ENCODE data around the gene ZNG1B.
A peak's percentile ranks its signal among the peaks of the same experiment; 100 is the strongest.
"Not testable (repeated sequence)": the region's sequence is repeated elsewhere in the genome, so short reads cannot be mapped to it uniquely, and the experiment has no call there.

The ZNG1B gene

DNA sequence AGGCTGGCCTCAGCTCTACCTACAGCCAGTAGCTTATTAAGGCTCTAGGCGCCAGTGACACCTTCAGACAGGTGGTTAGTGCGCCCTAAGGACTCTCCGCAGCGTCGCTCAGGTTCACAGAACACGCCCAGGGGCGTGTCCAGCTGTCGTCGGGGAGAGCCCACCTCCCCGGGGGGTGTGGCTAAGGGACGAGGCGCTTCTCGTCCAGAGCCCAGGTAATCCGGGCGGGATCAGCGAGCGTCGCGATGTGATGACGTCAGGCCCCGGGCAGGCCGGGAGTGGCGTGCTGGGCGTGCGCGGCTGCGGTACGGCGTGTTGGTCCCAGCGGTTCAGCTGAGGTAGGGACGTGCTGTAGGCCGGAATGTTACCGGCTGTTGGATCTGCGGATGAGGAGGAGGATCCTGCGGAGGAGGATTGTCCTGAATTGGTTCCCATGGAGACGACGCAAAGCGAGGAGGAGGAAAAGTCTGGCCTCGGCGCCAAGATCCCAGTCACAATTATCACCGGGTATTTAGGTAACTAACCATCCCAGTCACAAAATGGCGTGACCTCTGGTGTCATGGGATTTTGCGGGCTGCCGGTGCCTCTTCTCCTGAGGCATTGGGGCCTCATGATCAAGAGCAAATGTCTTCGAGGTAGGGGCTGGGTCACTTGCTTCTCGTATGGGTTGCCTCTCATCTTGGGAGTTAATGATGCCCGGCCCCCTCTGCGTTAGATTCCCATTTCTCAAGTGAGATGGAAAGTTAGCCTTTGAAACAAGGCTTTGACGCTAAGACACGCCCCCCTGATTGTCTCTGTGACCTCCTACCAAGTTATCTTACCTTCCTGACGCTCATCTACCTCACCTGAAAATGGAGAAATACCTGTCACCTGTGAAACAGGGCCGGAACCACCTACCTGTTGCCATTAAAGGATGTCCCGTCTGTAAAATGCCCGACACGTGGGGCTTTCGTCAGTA lies at the start of gene ZNG1B:
ZNG1B (plus strand) TSS at position 184 of the 958 bp plus-strand sequence; CDS start at position 362, 178 bp downstream.
- FAIRE-seq = peak; percentile 33

DNA sequence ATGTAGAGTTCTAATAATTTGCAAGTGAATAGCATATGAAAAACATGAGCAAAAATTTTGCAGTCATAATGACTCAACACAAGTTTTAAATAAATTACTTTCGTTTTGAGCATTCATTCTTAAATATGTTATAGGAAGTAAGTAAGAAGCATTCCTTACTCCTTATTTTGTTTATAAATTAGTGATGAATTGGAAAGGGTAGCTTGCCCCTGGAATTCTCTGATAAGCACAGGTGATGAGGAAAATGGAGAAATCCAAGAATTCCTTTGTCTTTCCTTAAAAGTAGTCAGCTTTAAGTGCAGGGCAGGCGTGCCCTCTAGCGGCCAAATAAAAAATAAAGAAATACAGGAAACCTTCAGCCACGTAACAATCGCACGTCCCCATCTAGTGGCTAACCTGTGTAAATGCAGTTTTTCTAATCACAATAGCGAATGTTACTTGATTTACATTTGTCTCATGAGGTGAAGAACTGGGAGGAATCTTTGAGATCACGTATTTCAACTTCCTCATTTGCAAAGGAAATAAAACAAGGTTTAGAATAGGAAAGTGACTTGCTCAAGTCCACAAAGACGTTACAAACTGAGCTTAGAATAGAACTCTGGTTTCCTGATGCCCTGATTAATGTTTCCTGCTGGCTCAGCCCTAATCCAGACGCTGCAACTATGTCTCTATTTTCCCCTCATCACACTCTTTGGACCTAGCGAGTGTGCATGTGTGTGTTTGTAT lies 47.2 kb upstream of the ZNG1B start:
- FAIRE-seq = peak; percentile 95

DNA sequence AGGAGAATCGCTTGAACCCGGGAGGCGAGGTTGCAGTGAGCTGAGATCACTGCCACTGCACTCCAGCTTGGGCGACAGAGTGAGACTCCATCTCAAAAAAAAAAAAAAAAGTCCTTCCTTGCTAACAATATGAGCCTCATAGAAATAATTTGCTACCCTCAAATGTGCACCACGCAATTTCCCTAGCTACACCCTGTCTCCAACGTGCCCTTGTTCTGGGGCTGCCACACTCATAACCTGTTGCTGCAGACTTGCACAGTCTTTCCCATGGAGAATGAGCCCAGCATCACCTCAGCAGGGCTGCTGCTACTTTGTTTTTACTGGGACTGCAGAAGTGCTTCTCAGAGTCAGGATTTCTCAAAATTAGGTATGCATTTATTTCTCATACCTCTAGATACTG lies 46.4 kb upstream of the ZNG1B start:
- no peak for FAIRE-seq

DNA sequence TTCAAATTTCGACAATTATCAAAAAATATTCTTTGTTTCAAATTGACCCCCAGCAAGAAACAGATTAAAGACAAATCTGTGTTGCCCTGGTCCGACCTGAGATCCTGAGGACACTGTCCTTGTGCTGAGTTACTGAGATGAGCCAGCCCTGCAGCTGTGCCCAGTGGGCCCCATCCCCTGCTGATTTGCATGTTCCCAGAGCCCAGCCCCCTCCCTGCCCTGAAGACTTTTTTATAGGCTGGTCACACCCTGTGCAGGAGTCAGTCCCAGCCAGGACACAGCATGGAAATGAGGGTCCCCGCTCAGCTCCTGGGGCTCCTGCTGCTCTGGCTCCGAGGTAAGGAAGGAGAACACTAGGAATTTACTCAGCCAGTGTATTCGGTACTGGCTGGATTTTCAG lies 31.4 kb upstream of the ZNG1B start:
- FAIRE-seq = no peak

DNA sequence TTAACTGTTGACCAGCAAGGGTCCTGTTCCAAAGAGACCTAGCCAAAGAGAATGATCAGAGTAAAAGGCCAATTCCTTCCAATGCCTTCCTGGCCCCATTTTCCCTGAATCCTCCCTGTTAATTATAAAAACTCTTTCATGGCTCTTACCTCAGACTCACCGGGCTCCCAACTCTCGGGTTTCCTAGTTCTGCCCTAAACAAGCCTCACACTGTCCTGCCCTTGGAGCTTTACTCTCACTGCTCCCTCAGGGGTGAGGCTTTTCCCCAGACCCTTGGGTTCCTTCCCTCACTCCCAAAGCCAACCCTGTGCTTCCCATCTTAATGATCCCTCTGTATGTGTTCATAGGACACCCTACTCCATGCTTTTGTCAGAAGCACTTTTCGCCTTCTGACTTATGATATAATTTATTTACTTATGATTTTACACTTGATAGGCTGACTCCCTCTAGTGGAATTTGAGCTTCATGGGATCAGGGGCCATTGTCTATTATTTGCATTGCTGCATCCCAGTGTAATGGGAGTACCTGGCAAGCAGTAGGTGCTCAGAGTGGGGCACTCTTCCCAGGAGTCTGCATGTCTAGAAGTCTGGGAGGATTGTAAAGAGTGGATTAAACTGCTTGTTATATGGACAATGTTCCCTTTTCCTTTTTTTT lies 29.9 kb upstream of the ZNG1B start:
- FAIRE-seq = no peak

DNA sequence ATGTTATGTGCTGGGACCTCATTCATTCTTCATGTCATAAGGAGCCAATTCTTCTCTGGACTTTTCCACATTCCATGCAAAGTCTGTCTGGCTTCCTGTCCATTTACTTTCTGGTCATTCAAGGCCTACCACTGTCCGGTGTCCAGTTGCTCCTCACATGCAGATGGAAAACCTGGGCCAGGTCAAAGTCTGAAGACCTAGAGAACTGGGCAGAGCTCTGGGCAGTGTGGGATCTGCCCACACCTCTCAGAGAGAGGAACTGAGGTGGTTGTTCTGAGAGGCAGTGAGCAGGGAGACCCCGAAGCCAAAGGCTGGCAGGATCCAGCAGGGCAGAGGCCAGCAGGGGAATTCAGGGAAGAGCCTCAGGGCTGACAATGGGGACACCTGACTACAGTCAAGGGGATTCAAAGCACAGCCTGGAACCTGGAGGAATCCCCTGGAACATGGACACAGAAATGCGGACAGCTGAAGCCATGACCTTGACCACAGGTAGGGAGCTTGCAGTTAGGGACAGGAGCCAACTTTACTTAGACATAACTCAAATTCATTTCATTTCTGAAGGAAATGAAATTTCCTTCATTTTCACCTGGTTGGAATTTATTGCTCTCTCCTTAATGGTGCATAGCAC lies 25.7 kb upstream of the ZNG1B start:
- FAIRE-seq = not testable (repeated sequence)

DNA sequence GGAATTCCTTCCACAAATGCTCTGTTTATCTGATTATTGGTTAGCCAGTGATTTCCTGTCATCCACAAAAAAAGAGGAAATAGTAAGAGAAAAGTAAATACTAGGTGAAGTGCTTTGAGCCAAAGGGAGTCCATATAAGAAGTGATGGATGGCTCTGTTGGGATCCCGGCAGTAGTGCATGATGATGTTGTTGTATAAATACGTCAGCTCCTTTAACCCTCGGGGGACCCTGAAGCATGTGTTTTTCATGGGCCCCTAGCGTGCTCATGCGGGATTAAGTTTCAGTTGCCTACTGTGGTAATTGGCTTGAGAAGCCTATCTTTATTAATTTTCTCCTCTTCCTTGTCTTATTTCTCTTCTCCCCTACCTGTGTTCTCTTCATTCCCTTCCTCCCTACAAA lies 24.7 kb upstream of the ZNG1B start:
- FAIRE-seq = not testable (repeated sequence)

DNA sequence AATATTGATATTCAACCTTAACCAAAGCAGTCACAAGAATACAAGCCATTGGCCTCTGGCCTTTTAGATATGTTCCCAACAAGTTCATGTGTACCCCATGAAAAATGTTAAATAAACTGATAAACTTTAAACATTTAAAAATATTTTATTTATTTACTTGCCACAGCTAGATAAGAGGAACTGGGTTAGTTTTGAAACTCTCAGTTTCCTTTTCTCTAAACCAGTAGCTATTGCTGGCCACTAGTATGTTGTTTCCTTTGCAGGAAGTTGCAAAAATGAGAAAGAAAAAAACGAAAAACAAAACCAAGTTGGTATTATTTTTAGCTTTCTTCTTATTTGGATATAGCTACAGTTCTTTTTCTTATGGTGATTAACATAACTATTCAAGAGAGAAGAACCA lies 5.7 kb upstream of the ZNG1B start:
- not testable (repeated sequence) for FAIRE-seq

DNA sequence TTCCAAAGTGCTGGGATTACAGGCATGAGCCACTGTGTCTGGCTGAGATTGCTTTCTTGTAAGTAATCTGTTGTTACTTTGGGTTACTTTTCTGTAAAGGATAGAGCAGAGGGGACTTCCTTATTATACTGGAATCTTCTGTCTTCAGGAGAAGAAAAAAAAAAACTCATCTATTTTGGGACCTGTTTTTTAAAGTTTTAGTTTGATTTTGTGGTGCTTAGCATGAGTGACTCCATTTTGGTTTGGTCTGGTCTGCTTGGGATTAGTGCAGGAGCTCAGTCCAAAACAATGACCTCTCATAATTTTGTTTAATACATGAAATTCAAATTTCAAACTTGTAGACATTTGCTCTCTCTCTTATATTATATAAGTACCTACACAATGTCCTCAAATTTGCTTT lies 4.0 kb upstream of the ZNG1B start:
- not testable (repeated sequence) for FAIRE-seq

DNA sequence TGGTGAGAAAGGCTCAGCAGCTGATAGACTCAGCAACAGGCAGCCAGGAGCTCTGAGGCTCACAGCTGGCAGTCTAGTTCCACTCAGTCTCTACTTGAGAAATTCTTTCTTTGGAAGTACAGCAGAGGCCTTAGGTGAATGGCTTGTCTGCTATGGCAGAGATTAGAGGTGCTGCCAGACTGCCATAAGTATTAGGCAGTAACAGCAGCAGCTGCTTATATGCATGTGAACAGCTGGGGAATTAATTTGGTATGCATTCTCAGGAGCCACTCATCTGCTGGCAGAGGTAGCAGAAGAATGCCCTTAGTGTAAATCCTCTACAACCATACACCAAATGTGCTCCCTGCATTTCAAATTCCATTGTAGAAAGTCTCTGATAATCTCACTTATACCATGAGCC lies 28.3 kb downstream of the ZNG1B start:
- FAIRE-seq = not testable (repeated sequence)

DNA sequence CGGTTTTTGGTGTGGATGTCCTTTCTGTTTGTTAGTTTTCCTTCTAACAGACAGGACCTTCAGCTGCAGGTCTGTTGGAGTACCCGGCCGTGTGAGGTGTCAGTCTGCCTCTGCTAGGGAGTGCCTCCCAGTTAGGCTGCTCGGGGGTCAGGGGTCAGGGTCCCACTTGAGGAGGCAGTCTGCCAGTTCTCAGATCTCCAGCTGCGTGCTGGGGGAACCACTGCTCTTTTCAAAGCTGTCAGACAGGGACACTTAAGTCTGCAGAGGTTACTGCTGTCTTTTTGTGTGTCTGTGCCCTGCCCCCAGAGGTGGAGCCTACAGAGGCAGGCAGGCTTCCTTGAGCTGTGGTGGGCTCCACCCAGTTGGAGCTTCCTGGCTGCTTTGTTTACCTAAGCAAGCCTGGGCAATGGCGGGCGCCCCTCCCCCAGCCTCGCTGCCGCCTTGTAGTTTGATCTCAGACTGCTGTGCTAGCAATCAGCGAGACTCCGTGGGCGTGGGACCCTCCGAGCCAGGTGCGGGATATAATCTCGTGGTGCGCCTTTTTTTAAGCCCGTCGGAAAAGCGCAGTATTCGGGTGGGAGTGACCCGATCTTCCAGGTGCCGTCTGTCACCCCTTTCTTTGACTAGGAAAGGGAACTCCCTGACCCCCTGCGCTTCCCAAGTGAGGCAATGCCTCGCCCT lies 39.3 kb downstream of the ZNG1B start:
- FAIRE-seq = not testable (repeated sequence)

DNA sequence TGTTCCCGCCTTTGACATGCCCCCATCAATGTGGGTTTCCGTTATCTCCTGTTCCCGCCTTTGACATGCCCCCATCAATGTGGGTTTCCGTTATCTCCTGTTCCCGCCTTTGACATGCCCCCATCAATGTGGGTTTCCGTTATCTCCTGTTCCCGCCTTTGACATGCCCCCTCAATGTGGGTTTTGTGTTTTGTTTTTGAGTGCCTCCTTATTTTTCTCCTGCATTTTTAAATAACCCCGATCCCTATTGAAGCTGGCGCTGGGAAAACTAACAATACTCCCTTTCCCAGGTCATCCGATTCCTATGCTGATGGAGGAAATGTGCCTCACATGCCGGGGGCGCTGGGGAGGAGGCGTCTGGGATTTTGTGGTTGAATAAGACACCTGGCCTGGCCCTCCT lies 59.0 kb downstream of the ZNG1B start:
- not testable (repeated sequence) for FAIRE-seq

DNA sequence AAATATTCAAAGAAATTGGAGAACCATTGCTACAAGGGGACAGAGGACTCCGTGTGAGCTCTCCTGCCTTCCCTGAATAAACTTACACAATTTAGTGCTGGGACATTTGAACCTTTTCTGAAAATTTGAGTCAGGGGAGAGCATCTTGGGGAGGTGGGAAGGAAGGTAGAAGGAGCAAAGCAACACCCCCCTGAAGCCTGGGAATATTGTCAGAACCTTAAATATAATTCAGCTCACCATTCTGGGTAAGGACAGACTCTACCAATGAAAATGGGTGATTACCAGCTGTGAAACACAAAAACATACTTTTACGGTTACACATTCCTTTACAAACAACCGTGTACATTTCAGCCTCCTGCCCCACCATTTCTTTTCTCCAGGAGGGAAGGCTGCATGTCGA lies 60.9 kb downstream of the ZNG1B start, which contains the start of gene FOXD4L1:
FOXD4L1 (plus strand) TSS at position 301 of the 400 bp plus-strand sequence. CDS start 592 bp downstream, outside the sequence.
- FAIRE-seq = not testable (repeated sequence)

DNA sequence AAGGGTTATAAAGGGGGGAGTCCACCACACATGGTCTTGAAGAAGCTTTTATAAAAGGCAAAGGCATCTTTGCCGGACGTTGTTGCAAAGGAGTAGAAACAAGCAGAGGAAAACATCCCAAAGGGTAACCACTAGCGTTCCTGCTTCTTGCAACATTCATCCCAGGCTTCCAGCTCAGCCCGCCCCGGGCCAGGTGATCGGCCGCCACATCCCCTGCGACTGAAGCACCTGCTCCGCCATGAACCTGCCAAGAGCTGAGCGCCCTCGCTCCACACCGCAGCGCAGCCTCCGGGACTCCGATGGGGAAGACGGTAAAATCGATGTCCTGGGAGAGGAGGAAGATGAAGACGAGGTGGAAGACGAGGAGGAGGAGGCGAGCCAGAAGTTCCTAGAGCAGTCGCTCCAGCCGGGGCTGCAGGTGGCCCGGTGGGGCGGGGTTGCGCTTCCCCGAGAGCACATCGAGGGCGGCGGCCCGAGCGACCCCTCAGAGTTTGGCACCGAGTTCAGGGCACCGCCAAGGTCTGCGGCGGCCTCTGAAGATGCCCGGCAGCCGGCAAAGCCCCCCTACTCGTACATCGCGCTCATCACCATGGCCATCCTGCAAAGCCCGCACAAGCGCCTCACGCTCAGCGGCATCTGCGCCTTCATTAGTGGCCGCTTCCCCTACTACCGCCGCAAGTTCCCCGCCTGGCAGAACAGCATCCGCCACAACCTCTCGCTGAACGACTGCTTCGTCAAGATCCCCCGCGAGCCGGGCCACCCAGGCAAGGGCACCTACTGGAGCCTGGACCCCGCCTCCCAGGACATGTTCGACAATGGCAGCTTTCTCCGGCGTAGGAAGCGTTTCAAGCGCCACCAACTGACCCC lies 61.8 kb downstream of the ZNG1B start:
- not testable (repeated sequence) for FAIRE-seq

DNA sequence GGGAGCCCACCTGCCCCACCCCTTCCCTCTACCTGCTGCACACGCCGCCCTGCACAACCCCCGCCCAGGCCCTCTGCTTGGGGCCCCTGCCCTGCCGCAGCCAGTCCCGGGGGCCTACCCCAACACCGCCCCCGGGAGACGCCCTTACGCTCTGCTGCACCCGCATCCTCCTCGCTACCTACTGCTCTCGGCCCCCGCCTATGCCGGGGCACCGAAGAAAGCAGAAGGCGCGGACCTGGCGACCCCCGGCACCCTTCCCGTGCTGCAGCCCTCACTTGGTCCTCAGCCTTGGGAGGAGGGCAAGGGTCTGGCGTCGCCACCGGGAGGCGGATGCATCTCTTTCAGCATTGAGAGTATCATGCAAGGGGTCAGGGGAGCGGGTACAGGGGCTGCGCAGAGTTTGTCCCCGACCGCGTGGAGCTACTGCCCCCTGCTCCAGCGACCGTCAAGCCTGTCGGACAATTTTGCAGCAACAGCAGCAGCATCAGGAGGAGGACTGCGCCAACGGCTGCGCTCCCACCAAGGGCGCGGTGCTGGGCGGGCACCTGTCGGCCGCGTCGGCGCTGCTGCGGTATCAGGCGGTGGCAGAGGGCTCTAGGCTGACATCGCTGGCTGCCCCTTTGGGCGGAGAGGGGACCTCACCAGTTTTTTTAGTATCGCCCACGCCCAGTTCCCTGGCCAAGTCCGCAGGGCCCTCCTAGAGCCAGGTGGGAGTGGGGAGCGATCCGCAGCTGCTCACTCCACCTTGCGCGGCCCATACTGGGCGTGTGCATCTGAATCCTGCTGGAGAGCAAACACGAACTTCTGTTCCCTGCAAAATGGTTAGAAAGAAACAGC lies 62.6 kb downstream of the ZNG1B start:
- not testable (repeated sequence) for FAIRE-seq

DNA sequence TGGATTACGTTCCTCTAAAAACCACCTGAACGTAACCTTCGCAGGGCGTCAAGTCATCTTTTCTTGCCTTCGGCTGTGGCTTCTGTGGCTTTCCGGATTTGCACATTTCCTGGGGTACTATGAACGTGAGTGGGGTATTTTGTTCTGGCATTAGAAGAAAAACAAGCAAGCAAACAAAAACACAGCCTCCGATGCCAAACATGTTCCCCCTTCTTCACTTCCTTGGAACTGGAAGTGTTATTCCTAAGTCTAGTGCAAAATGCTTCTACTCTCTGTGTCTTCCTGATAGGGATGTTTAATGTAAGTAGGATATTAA lies 63.2 kb downstream of the ZNG1B start:
- FAIRE-seq = not testable (repeated sequence)

DNA sequence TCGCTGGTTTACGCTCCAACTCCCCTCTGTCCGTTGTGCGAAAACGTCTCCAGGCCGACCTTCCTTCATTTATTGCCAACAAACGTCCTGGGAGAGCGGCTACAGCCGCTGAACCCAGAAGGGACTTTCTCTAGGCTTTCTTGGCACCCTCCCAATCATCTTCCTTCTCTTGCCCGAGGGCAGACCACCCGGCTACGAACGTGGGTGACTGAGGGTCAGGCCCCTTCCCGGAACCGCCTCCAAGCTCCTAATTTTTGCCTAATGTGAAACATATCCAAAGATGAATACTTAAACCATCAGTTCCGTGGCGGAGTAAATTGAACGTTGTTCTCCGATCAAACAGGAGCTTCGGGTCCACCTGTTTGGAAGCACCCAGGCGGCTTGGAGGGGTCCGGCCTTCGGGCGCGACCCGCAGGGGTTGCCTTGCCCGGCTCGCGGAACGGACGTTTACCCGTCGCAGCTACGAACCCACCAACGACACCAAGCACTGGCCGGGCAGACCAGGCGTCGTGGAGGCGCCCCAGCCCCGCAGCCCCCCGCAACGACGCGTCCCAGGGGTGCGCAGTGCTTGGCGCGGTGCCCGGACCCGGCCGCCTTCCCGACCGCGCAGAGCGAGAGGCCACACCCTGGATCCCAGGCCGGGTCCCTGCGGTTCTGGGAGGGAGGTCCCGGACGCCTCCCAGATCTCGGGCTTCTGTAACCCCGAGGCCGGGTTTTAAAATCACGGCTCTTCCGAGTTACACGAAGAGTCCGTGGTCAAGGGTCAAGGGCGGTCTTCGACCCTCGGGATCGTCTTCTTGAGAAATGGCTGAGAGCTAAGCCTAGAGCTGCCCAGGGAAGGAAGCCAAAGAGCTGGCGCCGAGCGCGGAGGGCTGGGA lies 65.0 kb downstream of the ZNG1B start:
- FAIRE-seq = not testable (repeated sequence)

DNA sequence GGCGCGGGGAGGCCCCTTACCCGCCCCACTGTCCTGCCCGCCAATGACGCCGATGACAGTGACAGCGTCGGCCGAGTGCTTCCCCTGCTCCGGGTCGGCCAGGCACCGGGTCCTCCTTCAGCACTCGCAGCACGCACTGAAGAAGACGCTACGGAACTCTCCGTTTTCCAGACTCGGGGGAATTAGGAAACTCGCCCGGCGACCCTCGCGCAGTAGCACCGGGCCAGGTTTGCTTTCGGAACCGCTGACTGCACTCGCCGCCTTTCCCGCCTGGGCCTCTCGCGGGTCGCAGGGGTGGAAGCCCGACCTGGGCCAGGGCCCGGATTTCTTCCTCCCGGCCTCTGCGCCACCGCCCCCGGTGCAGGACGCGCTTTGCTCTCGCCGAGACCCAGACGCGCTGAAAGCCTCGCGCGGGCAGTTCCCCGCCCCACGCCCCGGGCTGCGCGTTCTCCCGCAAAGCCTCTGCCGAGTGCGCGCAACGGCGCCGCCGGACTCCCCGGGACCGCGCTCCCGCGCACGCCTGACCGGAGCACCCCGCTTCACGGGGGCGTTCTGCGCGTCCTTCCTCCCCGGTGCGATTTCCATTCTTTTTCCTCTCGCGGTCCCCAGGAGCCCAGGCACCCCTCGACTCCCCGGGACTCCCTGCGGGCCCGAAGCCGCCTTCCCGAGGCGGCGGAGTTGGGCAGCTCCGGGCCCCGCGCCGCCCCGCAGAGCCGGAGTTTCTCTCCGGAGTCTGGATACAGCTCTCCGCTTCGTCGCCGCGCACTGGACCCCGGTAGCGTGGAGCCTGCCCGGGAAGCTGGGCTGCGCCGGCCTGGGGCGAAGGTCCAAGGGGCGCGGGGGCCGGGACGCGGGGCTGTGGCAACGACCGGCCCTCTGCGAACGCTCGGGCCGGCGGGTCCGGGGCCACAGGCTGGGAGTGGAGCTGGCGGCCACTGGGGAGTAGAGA lies 65.9 kb downstream of the ZNG1B start:
- not testable (repeated sequence) for FAIRE-seq

Data from G401.6 (cell line).